HEK293 (cell line): ENCODE data around the gene TTC31.

ENCODE experiments used
- EGR2 ChIP-seq: fragments of 450-650 bp; formaldehyde crosslinking; IDR thresholded peaks from 2 replicates; pipeline ENCODE4 v1.5.1; 2016; ENCODE audit warnings: low read depth, missing biosample characterization, missing genetic modification characterization
- REPIN1 ChIP-seq: fragments of 450-650 bp; formaldehyde crosslinking; IDR thresholded peaks from 2 replicates; pipeline ENCODE4 v1.5.1; 2017; ENCODE audit warnings: missing biosample characterization, missing genetic modification characterization, low read depth
- SP3 ChIP-seq: fragments of 450-650 bp; formaldehyde crosslinking; IDR thresholded peaks from 2 replicates; pipeline ENCODE4 v1.5.1; 2016; ENCODE audit warnings: missing biosample characterization, missing genetic modification characterization
- ZBTB48 ChIP-seq: fragments of 450-650 bp; formaldehyde crosslinking; IDR thresholded peaks from 2 replicates; pipeline ENCODE4 v1.5.1; 2016; ENCODE audit warnings: missing biosample characterization, missing genetic modification characterization
- ZIC2 ChIP-seq: fragments of 450-650 bp; formaldehyde crosslinking; IDR thresholded peaks from 2 replicates; pipeline ENCODE4 v1.5.1; 2016; ENCODE audit warnings: missing biosample characterization, missing genetic modification characterization
- ZNF341 ChIP-seq: fragments of 450-650 bp; formaldehyde crosslinking; IDR thresholded peaks from 2 replicates; pipeline ENCODE4; 2016; ENCODE audit warnings: low read depth, missing biosample characterization, missing genetic modification characterization
- ZNF548 ChIP-seq: fragments of 450-650 bp; formaldehyde crosslinking; IDR thresholded peaks from 2 replicates; pipeline ENCODE4 v1.5.1; 2016; ENCODE audit warnings: missing biosample characterization, missing genetic modification characterization
- ZNF585B ChIP-seq: fragments of 450-650 bp; formaldehyde crosslinking; IDR thresholded peaks from 2 replicates; pipeline ENCODE4 v1.5.1; 2016; ENCODE audit warnings: missing biosample characterization, missing genetic modification characterization
- ZNF830 ChIP-seq: fragments of 450-650 bp; IDR thresholded peaks from 2 replicates; pipeline ENCODE4 v1.5.0; 2018; ENCODE audit warnings: missing biosample characterization, missing genetic modification characterization, low read depth, mild to moderate bottlenecking, moderate library complexity
- ZNF837 ChIP-seq: fragments of 450-650 bp; formaldehyde crosslinking; IDR thresholded peaks from 2 replicates; pipeline ENCODE4 v1.5.1; 2016; ENCODE audit warnings: missing biosample characterization, missing genetic modification characterization
- TF ChIP-seq, protein P1 (sequence below): fragments of 450-650 bp; formaldehyde crosslinking; optimal IDR thresholded peaks from 2 replicates; pipeline ENCODE3; 2016; ENCODE audit warnings: missing biosample characterization, mild to moderate bottlenecking, missing genetic modification characterization
- TF ChIP-seq, protein P2 (sequence below): fragments of 450-650 bp; formaldehyde crosslinking; IDR thresholded peaks from 2 replicates; pipeline ENCODE4 v1.5.1; 2016; ENCODE audit warnings: missing biosample characterization, missing genetic modification characterization
- TF ChIP-seq, protein P3 (sequence below): fragments of 450-650 bp; formaldehyde crosslinking; IDR thresholded peaks from 2 replicates; pipeline ENCODE4 v1.5.1; 2017; ENCODE audit warnings: missing biosample characterization, missing genetic modification characterization
- TF ChIP-seq, protein P4 (sequence below): fragments of 450-650 bp; formaldehyde crosslinking; IDR thresholded peaks from 2 replicates; pipeline ENCODE4 v1.5.1; 2016; ENCODE audit warnings: missing biosample characterization, missing genetic modification characterization
- TF ChIP-seq, protein P5 (sequence below): fragments of 450-650 bp; formaldehyde crosslinking; IDR thresholded peaks from 2 replicates; pipeline ENCODE4 v1.5.1; 2016; ENCODE audit warnings: missing biosample characterization, missing genetic modification characterization, borderline replicate concordance
- TF ChIP-seq, protein P6 (sequence below): sonication (generic); formaldehyde crosslinking; IDR thresholded peaks from 2 replicates; pipeline ENCODE4 v1.8.1; 2022; ENCODE audit warnings: mild to moderate bottlenecking, moderate library complexity, missing genetic modification reagents
- TF ChIP-seq, protein P7 (sequence below): fragments of 450-650 bp; formaldehyde crosslinking; IDR thresholded peaks from 2 replicates; pipeline ENCODE4 v1.5.1; 2017; ENCODE audit warnings: missing biosample characterization, mild to moderate bottlenecking, missing genetic modification characterization, moderate library complexity

Gene TTC31

DNA sequence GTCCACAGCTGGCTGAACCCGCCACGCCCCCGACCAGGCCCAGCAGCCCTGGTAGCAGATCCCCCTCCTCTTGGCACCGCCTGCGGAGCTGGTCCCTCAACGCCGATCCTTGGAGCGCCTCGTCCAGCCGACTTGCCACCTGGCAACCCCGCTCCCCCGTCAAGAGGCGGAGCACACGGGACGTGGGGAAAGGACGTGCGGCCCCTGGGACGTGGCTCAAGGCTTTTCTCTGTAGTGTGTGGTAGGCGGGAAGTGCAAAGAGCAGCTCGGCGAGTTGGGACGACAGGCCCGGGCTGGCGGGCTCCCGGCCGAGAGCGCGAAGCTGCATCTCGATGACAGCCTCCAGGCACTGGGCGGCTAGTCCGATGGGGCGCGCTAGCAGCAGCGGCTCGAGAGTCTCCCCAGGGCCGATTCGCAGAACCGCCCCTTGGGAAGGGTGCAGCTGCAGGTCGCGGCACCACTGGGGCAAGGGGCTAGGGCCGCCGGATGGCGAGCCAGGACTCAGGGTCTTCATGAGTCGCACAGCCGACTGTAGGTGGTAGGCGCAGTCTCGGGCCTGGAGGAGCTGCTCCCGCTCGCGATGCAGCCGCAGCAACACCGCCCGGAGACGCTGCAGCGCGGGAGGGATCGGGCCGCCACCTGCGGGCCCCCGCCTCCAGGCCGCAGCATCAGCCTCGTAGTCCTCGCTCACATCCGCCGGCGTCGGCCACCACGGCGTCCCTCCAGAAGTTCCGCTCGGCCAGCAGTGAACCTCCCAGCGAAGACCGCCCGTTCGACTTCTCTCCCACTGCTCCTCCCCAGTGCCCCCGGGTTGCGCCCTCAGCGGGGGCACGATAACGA, 700 bp upstream of the TTC31 start (continued):
- TF ChIP-seq, protein P1, sequence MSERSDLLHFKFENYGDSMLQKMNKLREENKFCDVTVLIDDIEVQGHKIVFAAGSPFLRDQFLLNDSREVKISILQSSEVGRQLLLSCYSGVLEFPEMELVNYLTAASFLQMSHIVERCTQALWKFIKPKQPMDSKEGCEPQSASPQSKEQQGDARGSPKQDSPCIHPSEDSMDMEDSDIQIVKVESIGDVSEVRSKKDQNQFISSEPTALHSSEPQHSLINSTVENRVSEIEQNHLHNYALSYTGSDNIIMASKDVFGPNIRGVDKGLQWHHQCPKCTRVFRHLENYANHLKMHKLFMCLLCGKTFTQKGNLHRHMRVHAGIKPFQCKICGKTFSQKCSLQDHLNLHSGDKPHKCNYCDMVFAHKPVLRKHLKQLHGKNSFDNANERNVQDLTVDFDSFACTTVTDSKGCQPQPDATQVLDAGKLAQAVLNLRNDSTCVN (tag by site-specific recombination) = peak; percentile 84
- no peak for TF ChIP-seq ZNF837 (tag by site-specific recombination)
- TF ChIP-seq, protein P2, sequence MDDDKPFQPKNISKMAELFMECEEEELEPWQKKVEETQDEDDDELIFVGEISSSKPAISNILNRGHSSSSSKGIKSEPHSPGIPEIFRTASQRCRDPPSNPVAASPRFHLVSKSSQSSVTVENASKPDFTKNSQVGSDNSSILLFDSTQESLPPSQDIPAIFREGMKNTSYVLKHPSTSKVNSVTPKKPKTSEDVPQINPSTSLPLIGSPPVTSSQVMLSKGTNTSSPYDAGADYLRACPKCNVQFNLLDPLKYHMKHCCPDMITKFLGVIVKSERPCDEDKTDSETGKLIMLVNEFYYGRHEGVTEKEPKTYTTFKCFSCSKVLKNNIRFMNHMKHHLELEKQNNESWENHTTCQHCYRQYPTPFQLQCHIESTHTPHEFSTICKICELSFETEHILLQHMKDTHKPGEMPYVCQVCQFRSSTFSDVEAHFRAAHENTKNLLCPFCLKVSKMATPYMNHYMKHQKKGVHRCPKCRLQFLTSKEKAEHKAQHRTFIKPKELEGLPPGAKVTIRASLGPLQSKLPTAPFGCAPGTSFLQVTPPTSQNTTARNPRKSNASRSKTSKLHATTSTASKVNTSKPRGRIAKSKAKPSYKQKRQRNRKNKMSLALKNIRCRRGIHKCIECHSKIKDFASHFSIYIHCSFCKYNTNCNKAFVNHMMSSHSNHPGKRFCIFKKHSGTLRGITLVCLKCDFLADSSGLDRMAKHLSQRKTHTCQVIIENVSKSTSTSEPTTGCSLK = no peak
- peak; percentile 25; the same call in 1 of the 2 replicates for TF ChIP-seq ZBTB48 (tag by site-specific recombination)
- no peak for TF ChIP-seq ZNF830 (tag by site-specific recombination)
- TF ChIP-seq, protein P3, sequence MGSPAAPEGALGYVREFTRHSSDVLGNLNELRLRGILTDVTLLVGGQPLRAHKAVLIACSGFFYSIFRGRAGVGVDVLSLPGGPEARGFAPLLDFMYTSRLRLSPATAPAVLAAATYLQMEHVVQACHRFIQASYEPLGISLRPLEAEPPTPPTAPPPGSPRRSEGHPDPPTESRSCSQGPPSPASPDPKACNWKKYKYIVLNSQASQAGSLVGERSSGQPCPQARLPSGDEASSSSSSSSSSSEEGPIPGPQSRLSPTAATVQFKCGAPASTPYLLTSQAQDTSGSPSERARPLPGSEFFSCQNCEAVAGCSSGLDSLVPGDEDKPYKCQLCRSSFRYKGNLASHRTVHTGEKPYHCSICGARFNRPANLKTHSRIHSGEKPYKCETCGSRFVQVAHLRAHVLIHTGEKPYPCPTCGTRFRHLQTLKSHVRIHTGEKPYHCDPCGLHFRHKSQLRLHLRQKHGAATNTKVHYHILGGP = no peak
- TF ChIP-seq EGR2 (tag by site-specific recombination) = 0 out of 2 replicates have a peak, but pooled peaks have one; percentile 5
- TF ChIP-seq, protein P4, sequence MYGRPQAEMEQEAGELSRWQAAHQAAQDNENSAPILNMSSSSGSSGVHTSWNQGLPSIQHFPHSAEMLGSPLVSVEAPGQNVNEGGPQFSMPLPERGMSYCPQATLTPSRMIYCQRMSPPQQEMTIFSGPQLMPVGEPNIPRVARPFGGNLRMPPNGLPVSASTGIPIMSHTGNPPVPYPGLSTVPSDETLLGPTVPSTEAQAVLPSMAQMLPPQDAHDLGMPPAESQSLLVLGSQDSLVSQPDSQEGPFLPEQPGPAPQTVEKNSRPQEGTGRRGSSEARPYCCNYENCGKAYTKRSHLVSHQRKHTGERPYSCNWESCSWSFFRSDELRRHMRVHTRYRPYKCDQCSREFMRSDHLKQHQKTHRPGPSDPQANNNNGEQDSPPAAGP (tag by site-specific recombination) = no peak
- TF ChIP-seq ZNF548 (tag by site-specific recombination) = no peak
- TF ChIP-seq, protein P5, sequence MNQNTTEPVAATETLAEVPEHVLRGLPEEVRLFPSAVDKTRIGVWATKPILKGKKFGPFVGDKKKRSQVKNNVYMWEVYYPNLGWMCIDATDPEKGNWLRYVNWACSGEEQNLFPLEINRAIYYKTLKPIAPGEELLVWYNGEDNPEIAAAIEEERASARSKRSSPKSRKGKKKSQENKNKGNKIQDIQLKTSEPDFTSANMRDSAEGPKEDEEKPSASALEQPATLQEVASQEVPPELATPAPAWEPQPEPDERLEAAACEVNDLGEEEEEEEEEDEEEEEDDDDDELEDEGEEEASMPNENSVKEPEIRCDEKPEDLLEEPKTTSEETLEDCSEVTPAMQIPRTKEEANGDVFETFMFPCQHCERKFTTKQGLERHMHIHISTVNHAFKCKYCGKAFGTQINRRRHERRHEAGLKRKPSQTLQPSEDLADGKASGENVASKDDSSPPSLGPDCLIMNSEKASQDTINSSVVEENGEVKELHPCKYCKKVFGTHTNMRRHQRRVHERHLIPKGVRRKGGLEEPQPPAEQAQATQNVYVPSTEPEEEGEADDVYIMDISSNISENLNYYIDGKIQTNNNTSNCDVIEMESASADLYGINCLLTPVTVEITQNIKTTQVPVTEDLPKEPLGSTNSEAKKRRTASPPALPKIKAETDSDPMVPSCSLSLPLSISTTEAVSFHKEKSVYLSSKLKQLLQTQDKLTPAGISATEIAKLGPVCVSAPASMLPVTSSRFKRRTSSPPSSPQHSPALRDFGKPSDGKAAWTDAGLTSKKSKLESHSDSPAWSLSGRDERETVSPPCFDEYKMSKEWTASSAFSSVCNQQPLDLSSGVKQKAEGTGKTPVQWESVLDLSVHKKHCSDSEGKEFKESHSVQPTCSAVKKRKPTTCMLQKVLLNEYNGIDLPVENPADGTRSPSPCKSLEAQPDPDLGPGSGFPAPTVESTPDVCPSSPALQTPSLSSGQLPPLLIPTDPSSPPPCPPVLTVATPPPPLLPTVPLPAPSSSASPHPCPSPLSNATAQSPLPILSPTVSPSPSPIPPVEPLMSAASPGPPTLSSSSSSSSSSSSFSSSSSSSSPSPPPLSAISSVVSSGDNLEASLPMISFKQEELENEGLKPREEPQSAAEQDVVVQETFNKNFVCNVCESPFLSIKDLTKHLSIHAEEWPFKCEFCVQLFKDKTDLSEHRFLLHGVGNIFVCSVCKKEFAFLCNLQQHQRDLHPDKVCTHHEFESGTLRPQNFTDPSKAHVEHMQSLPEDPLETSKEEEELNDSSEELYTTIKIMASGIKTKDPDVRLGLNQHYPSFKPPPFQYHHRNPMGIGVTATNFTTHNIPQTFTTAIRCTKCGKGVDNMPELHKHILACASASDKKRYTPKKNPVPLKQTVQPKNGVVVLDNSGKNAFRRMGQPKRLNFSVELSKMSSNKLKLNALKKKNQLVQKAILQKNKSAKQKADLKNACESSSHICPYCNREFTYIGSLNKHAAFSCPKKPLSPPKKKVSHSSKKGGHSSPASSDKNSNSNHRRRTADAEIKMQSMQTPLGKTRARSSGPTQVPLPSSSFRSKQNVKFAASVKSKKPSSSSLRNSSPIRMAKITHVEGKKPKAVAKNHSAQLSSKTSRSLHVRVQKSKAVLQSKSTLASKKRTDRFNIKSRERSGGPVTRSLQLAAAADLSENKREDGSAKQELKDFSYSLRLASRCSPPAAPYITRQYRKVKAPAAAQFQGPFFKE = peak; percentile 83; the same call in 1 of the 2 replicates
- no peak for TF ChIP-seq ZNF585B
- TF ChIP-seq, protein P6, sequence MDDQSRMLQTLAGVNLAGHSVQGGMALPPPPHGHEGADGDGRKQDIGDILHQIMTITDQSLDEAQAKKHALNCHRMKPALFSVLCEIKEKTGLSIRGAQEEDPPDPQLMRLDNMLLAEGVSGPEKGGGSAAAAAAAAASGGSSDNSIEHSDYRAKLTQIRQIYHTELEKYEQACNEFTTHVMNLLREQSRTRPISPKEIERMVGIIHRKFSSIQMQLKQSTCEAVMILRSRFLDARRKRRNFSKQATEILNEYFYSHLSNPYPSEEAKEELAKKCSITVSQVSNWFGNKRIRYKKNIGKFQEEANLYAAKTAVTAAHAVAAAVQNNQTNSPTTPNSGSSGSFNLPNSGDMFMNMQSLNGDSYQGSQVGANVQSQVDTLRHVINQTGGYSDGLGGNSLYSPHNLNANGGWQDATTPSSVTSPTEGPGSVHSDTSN = peak; percentile 78
- TF ChIP-seq REPIN1 (tag by site-specific recombination) = no peak
- TF ChIP-seq, protein P7, sequence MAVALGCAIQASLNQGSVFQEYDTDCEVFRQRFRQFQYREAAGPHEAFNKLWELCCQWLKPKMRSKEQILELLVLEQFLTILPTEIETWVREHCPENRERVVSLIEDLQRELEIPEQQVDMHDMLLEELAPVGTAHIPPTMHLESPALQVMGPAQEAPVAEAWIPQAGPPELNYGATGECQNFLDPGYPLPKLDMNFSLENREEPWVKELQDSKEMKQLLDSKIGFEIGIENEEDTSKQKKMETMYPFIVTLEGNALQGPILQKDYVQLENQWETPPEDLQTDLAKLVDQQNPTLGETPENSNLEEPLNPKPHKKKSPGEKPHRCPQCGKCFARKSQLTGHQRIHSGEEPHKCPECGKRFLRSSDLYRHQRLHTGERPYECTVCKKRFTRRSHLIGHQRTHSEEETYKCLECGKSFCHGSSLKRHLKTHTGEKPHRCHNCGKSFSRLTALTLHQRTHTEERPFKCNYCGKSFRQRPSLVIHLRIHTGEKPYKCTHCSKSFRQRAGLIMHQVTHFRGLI (tag by site-specific recombination) = no peak
- peak; percentile 82 for TF ChIP-seq ZIC2
- peak; percentile 36 for TF ChIP-seq ZNF341
- no peak for TF ChIP-seq SP3
